GM19395 (cell line): ENCODE results near the gene PIP5K1C.
"Not testable (repeated sequence)": the region's sequence is repeated elsewhere in the genome, so short reads cannot be mapped to it uniquely, and the experiment has no call there.

ENCODE experiments used
- ATAC-seq: cut with Tn5 transposase; IDR thresholded peaks from one replicate; pipeline ENCODE4 v1.9.1; 2021; ENCODE audit warnings: mild to moderate bottlenecking, moderate library complexity; ENCODE audit not compliant: unreplicated experiment

The PIP5K1C gene

GRCh38 chr19:3601021-3601420, 99.2 kb downstream of the PIP5K1C start:
- no peak for ATAC-seq

DNA sequence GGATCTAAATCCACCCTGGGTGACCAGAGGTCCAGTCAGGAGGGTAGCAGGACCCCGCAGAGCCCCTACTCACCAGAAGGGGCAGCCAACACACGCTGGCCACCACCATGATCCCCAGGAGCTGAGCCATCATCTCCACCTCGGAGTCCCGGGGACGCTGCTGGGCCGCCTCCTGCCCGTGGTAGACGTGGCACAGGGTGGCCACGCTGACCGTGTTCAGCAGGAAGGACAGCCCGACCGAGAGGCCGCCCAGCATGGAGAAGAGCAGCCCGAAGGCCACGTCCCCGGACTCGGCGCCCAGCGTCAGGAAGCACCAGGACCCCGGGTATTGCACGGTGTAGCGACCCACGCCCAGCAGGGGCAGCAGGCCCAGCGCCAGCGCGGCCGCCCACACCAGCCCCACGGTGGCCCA, 100.5 kb downstream of the PIP5K1C start:
- no peak for ATAC-seq

- no peak for ATAC-seq
Observed at GRCh38 chr19:3595521-3596061, 104.7 kb downstream of the PIP5K1C start.

- ATAC-seq, result no peak
Observed at GRCh38 chr19:3593156-3593555, 107.1 kb downstream of the PIP5K1C start.

GRCh38 chr19:3591876-3592613, 108.2 kb downstream of the PIP5K1C start:
- no peak for ATAC-seq

DNA sequence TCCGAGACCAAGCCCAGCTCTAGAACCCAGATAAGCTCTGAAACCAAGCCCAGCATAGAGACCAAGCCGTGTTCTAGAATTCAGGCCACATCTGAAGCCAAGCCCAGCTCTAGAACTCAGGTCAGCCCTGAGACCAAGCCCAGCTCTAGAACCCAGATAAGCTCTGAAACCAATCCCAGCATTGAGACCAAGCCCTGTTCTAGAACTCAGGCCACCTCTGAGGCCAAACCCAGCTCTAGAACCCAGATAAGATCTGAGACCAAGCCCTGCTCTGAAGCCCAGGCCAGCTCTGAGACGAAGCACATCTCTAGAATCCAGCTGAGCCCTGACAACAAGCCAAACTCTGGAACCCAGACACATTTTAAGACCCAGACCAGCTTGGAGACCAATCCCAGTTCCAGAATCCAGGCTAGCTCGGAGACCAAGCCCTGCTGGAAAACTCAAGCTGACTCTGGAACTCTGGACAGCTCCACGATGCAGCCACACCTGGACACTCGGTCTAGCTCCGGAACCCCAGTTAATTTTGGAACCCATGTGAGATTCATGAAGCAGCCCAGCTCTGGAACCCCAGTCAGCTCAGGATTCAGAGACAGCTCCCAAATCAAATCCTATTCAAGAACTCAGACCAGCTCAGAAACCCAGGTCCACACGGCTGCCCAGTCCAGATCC, 109.1 kb downstream of the PIP5K1C start:
- no peak for ATAC-seq

- ATAC-seq, result no peak
Observed at GRCh38 chr19:3589949-3590348, 110.3 kb downstream of the PIP5K1C start.

DNA sequence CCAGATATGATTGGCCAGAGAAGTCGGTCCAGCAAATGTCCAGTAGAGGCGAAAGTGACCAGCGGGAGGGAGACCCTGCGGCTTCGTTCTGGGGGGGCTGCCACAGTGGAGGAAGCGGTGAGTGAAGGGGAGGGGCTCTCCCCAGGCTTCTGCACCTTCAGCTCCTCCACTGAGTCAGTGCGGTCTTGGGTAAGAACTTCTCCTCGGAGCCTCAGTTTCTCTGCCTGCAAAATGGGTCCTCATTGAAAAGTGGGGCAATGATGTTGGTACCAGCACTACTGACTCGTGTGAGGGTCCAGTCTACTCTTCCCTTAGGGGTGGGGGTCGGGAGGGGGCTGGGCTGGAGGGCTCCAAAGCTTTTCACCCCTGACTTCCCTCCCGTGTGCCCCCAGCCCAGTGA, 110.8 kb downstream of the PIP5K1C start:
- no peak for ATAC-seq

DNA sequence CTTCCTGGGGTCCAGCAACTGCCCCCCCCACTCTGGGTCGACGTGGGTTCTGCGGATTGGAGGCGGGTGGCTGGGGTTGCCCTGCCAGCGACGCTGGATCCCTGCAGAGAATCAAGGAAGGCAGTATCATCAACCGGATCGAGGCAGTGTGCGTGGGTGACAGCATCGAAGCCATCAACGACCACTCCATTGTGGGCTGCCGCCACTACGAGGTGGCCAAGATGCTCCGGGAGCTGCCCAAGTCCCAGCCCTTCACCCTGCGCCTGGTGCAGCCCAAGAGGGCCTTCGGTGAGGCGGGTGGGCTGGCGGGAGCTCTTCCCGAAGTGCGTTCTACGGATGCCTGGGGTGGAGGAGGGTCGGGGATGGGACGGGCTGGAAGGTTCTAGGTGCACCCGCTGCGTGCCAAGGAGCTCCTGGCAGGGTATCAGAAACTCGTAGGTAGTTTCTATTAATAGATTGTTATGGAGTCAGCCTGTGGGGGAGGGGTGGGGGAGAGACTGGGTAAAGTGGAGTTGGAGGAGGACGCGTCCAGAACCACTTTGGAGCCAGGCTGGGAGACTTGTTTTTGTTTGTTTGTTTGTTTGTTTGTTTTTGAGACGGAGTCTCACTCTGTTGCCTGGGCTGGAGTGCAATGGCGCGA, 113.4 kb downstream of the PIP5K1C start:
- no peak for ATAC-seq

DNA sequence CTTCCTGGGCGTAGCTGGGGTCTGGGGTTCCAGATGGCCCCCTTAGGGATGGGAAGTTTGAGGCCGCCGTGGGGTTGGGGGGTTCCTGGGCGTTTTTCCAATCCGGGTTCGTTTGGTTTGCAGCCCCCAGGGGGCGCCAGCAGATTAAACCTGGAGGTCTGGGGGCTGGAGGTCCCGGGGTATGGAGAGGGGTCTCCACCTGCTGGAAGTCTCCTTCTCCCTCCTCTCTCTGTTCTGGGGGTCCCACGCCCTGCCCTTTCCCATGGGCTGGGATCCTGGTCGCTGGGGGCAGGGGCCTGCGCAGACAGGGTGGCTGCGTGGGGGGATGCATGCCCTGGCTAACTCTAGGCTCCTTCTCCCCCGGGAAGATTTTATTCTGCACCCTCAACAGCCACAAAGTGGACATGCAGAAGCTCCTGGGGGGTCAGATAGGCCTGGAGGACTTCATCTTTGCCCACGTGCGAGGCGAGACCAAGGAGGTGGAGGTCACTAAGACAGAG, 114.1 kb downstream of the PIP5K1C start:
- ATAC-seq, result no peak

DNA sequence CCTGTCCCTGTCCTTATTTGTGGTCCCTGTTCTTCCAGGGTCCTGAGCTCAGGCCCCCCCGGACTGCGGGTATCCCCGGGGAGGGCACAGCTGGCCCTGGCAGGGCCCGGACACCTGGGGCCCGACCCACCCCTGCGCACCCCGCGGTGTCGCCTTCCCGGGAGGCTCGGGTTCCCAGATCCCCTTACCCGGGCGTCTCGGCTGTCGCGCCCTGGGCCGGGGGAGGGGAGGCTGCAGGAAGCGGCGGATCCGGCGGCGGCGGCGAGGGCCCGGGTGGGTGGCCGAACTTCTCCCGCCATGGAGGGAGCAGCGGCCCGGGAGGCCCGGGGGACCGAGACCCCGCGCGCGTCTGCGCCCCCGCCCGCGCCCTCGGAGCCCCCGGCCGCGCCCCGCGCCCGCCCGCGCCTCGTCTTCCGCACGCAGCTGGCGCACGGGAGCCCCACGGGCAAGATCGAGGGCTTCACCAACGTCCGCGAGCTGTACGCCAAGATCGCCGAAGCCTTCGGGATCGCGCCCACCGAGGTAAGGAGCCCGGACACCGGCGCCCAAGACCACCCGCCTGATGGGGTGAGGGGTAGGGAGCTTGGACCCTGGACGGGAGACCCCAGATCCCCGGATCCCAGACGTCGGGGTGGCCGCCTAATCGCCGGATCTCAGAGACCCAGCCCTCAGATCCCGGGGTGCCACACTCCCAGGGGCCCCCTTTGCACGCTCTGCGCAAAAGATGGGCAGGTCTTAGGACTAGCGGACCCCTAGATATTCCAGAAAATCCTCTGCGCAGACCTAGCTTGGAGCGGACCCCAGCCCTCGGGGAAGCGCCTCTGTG, 114.8 kb downstream of the PIP5K1C start, which contains the start of gene GIPC3:
Gene GIPC3 (plus strand): TSS at position 178 of the 826 bp plus-strand sequence. CDS start 120 bp downstream, at position 298.
- no peak for ATAC-seq

GRCh38 chr19:3584036-3584802, 116.0 kb downstream of the PIP5K1C start:
- not testable (repeated sequence) for ATAC-seq

GRCh38 chr19:3581792-3582191, 118.5 kb downstream of the PIP5K1C start:
- ATAC-seq, result not testable (repeated sequence)
